Stomach (tissue), 9 donors: ENCODE results near the gene CEP295NL. TPM values are rescaled to one million over a fixed set of nuclear protein-coding genes. Genes with fewer than 3 reads are reported as not detected.

Source experiments
- DNase-seq, 2 donors: peaks; one replicate each; pipeline versions ENCODE4 v3.0.0 to v3.0.0-alpha.2; 2013 to 2019
- H3K27ac ChIP-seq, 5 donors: fragments of 200-600 bp in 4 of 5; sonication (generic) in 4 of 5; one replicate each; pipeline ENCODE4 v1.5.1; 2013 to 2019; ENCODE audit warnings: mild to moderate bottlenecking in 1 of 5, moderate library complexity in 1 of 5
- H3K27me3 ChIP-seq, 3 donors: fragments of 200-600 bp; sonication (generic); one replicate each; pipeline ENCODE4 v1.5.1; 2017 to 2019; ENCODE audit warnings: mixed run types in 1 of 3
- H3K36me3 ChIP-seq, 4 donors: fragments of 200-600 bp; sonication (generic); 1 replicate in 3 of 4; 2 replicates in 1 of 4; pipeline ENCODE4 v1.5.1; 2016 to 2019
- H3K4me1 ChIP-seq, 4 donors: fragments of 200-600 bp; sonication (generic); one replicate each; pipeline ENCODE4 v1.5.1; 2016 to 2019
- H3K4me3 ChIP-seq, 4 donors: fragments of 200-600 bp; sonication (generic) in 3 of 4; one replicate each; pipeline ENCODE4 v1.5.1; 2016 to 2019; ENCODE audit warnings: mild to moderate bottlenecking in 1 of 4
- H3K9me3 ChIP-seq, 4 donors: fragments of 200-600 bp; sonication (generic); one replicate each; pipeline ENCODE4 v1.5.1; 2016 to 2019
- EP300 ChIP-seq: sonication (generic); formaldehyde crosslinking; IDR thresholded peaks from one replicate; pipeline ENCODE4 v1.6.1; 2017; ENCODE audit warnings: antibody characterized with exemption
- POLR2A ChIP-seq, 4 donors: fragments of 450-650 bp; IDR thresholded peaks; one replicate each; pipeline ENCODE4 v1.6.1; 2016; ENCODE audit warnings: antibody characterized with exemption in 4 of 4, control low read depth in 2 of 4, mild to moderate bottlenecking in 1 of 4, moderate library complexity in 1 of 4
- POLR2AphosphoS5 ChIP-seq, 3 donors: sonication (generic); formaldehyde crosslinking; IDR thresholded peaks; one replicate each; pipeline ENCODE4 v1.6.1; 2016; ENCODE audit warnings: antibody characterized with exemption in 3 of 3
- WGBS, 5 donors: extraction: QIAGEN DNeasy Blood & Tissue Kit in 3 of 5; methylation state at CpG; one replicate each; pipeline versions ENCODE4 v1.1.5 to v1.1.7; 2013 to 2018; 5-methylcytosine and 5-hydroxymethylcytosine counted together
- intact Hi-C: fragments of 100-400 bp; cut with DNase I; formaldehyde crosslinking; loops from one replicate; pipeline ENCODE4 v1.15.1; 2023; ENCODE audit warnings: low total_unique reads
- polyA plus RNA-seq, 3 donors: library from polyadenylated mRNA; stranded (reverse); fragments of 200-250 nt; gene quantifications; one replicate each; pipeline ENCODE4 v1.2.3, GENCODE V29; 2013
- total RNA-seq, 5 donors: library from RNA; depleted of rRNA; stranded (reverse); fragments of >200 nt; gene quantifications; one replicate each; pipeline versions ENCODE4 v1.1.0 to v1.2.3, GENCODE V29; 2014 to 2016
- TF ChIP-seq, protein P1 (sequence below), 7 experiments: fragments of 450-650 bp in 4 of 7; fragments of 200-600 bp in 3 of 7; sonication (generic) in 3 of 7; IDR thresholded peaks; one replicate each; pipeline ENCODE4 v1.5.1; 2016 to 2019; ENCODE audit warnings: antibody characterized with exemption in 7 of 7, control low read depth in 2 of 7, mild to moderate bottlenecking in 1 of 7
- donor health status: healthy with polysubstance abuse.
- donor health status: Bipolar disorder and iron deficiency.
- donor health status: healthy.

The CEP295NL gene
- total and polyA plus RNA-seq, 8 donors: 0.31 to 23.9 (median 5.8) TPM; not detected in 1

DNA sequence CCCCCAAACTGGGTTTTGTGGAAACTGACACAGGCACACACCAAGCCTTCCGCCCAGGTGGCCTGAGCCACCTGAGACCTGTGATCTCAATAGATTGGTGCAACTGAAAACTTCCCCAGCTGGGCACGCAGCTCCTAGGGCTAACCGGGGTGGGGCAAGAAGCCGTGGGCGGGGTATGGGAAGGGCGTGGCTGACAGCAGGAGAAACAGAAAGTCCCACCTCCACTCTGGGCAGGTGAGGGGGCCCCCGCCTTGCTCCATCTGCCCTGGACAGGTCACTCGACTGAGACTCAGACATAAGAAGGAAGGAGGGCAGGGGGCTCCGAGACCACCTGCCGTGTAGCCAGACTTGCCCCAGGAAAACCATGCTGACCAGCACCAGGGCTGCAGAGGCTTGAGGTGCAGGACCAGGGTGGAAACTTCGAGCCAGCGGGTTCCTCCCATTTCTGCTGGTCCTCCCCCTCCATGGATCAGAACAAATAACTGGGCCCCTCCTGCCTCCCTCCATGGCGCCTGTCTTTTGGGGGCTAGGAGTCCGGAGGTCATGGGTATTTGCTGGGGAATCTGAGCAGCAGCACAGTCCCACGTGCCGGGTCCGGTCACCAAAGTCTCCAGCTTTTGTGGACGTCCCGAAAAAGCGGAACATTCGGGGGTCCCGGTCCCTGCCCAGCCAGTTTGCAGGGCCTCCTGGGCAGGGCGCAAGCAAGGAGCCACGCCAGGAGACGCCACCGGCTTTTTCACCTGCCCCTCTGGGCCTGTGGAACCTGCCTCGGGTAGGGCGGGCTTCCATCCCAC, 20.9 kb upstream of the CEP295NL start:
- Histone ChIP-seq H3K27me3 (no peaks in the 10 kb centered on the region), H3K36me3 (no peaks in the 10 kb centered on the region), H3K9me3 (no peaks in the 10 kb centered on the region), H3K27ac (peak overlapping the region; percentile 70 to 97 (median 87)), H3K4me1 (peaks cover 42 to 77% (median 58%) of the 10 kb centered on the region in 4 donors), H3K4me3 (peak overlapping the region; percentile 80 to 86 (median 85))
- WGBS, 5 donors: 1 to 4% (median 3%) methylated on average over 19 to 28 of the region's 28 CpGs
- TF ChIP-seq POLR2A (IDR thresholded peaks at IDR 0.05): no peak
- TF ChIP-seq POLR2AphosphoS5 (IDR thresholded peaks at IDR 0.05): peak in 2 of 3 donors; percentile 61 to 62
- TF ChIP-seq EP300: no peak
- TF ChIP-seq, protein P1, sequence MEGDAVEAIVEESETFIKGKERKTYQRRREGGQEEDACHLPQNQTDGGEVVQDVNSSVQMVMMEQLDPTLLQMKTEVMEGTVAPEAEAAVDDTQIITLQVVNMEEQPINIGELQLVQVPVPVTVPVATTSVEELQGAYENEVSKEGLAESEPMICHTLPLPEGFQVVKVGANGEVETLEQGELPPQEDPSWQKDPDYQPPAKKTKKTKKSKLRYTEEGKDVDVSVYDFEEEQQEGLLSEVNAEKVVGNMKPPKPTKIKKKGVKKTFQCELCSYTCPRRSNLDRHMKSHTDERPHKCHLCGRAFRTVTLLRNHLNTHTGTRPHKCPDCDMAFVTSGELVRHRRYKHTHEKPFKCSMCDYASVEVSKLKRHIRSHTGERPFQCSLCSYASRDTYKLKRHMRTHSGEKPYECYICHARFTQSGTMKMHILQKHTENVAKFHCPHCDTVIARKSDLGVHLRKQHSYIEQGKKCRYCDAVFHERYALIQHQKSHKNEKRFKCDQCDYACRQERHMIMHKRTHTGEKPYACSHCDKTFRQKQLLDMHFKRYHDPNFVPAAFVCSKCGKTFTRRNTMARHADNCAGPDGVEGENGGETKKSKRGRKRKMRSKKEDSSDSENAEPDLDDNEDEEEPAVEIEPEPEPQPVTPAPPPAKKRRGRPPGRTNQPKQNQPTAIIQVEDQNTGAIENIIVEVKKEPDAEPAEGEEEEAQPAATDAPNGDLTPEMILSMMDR (IDR thresholded peaks at IDR 0.05): no peak
- peak; percentile 91 to 92 for DNase-seq
- intact Hi-C loops: no loop called here

- peak overlapping the region; percentile 70 to 97 (median 87) for H3K27ac ChIP-seq
- peak overlapping the region; percentile 80 to 86 (median 85) for H3K4me3 ChIP-seq
- TF ChIP-seq EP300 (no peak), POLR2AphosphoS5 (IDR thresholded peaks at IDR 0.05) (no peak), POLR2A (IDR thresholded peaks at IDR 0.05) (no peak)
- TF ChIP-seq, protein P1 (IDR thresholded peaks at IDR 0.05): no peak
- H3K4me1 ChIP-seq: peaks cover 46 to 86% (median 65%) of the 10 kb centered on the region in 4 donors
- no peak for DNase-seq
- intact Hi-C loops: no loop called here
- no peaks in the 10 kb centered on the region for H3K9me3 ChIP-seq
- no peaks in the 10 kb centered on the region for H3K36me3 ChIP-seq
- no peaks in the 10 kb centered on the region for H3K27me3 ChIP-seq
- WGBS, 5 donors: 48 to 76% (median 70%) methylated on average over 10 to 13 of the region's 13 CpGs
Measured at GRCh38 chr17:78922816-78923498, 20.0 kb upstream of the CEP295NL start.

DNA sequence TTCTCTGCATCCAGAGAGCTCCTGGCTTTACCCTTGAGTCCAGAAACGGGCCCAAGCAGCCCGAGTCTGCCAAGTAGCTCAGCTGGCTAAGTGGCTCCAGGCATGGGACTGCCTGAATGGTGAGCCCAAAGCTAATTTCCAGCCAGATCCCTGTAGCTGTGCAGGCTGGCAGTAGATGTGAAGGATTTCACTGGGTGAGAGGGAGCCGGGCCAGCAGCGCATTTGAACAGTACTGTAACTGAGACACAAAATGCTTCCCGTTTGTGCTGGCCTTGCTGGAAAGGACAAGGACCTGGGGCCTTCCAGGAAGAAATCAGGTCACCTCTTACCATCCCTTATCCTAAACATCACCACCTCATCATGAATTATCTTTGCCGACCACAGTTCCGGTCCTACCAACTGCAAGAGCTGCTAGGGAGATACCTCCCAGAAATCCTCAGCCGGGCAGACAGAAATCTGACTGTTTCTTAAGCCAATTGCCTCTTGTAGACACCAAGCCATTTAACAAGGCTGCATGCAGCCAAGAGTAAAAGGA, 18.5 kb upstream of the CEP295NL start:
- Histone ChIP-seq H3K36me3 (no peaks in the 10 kb centered on the region), H3K27ac (peak overlapping the region in 4 of 5 donors; percentile 79 to 97 (median 92)), H3K27me3 (no peaks in the 10 kb centered on the region), H3K4me1 (peaks cover 48 to 89% (median 73%) of the 10 kb centered on the region in 4 donors), H3K4me3 (peak overlapping the region in 2 of 4 donors; percentile 4 to 86), H3K9me3 (no peaks in the 10 kb centered on the region)
- intact Hi-C loops: no loop called here
- WGBS, 5 donors: 43 to 69% (median 59%) methylated on average over 8 of the region's 8 CpGs
- TF ChIP-seq EP300 (no peak), POLR2AphosphoS5 (IDR thresholded peaks at IDR 0.05) (peak in 2 of 3 donors; percentile 8 to 31)
- DNase-seq: peak in 1 of 2 donors; percentile 57

DNA sequence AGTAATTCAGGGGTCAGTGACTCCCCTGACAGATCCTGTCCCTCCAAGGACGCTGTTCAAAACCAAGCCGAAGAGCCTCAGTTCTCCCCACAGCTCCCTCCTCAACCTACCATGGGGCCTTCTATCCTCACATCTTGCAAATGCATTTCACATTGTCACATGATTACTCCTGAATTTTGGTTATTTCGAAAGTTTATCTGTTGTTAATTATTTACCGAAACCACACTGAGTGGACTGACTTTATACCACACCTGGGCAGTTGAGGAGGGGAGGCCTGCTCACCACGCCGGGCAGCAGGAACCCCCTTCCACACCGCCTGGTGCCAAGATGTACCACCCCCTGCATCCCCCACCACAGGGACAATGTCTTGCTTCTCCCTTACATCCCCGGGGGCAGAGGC, 17.5 kb upstream of the CEP295NL start:
- no peaks in the 10 kb centered on the region for H3K36me3 ChIP-seq
- WGBS, 5 donors: 49 to 63% (median 54%) methylated on average over 8 of the region's 8 CpGs
- intact Hi-C loops: no loop called here
- H3K27me3 ChIP-seq: no peaks in the 10 kb centered on the region
- no peak overlapping the region for H3K4me3 ChIP-seq
- no peak for DNase-seq
- TF ChIP-seq POLR2AphosphoS5 (IDR thresholded peaks at IDR 0.05): no peak
- TF ChIP-seq, protein P1 (IDR thresholded peaks at IDR 0.05): no peak
- no peak for TF ChIP-seq POLR2A (IDR thresholded peaks at IDR 0.05)
- TF ChIP-seq EP300: no peak
- H3K27ac ChIP-seq: peak overlapping the region in 4 of 5 donors; percentile 14 to 97 (median 88)
- H3K9me3 ChIP-seq: no peaks in the 10 kb centered on the region
- peaks cover 58 to 90% (median 78%) of the 10 kb centered on the region in 4 donors for H3K4me1 ChIP-seq
